AG04449 (cell line): Measurements from ENCODE around the gene KYAT1.

Experiments
- CTCF ChIA-PET: fragments of 350-600 bp; formaldehyde crosslinking; extraction: SDS; loops from one replicate; lab custom pipeline; 2021; ENCODE audit warnings: antibody characterized with exemption; lab: Yijun Ruan, JAX
- POLR2A ChIA-PET: fragments of 400-600, 350-600 bp; formaldehyde crosslinking; extraction: SDS; loops from one replicate; lab custom pipeline; 2020; ENCODE audit warnings: antibody characterized with exemption, inconsistent platforms; lab: Yijun Ruan, JAX
- DNase-seq: peaks from one replicate; pipeline ENCODE4 v3.0.0-alpha.2; 2010; ENCODE audit warnings: low read depth, low spot score
- H3K4me3 ChIP-seq: 2 replicates; pipeline ENCODE4 v1.5.1; 2011; ENCODE audit warnings: low read depth, mild to moderate bottlenecking, control low read depth, low read length
- TF ChIP-seq, protein P1 (sequence below): IDR thresholded peaks from one replicate; pipeline ENCODE4 v1.5.1; 2011; ENCODE audit warnings: mild to moderate bottlenecking, moderate library complexity, low read length, control low read depth, inconsistent platforms; ENCODE audit not compliant: insufficient read depth; ENCODE audit errors: missing control alignments

Gene KYAT1

DNA sequence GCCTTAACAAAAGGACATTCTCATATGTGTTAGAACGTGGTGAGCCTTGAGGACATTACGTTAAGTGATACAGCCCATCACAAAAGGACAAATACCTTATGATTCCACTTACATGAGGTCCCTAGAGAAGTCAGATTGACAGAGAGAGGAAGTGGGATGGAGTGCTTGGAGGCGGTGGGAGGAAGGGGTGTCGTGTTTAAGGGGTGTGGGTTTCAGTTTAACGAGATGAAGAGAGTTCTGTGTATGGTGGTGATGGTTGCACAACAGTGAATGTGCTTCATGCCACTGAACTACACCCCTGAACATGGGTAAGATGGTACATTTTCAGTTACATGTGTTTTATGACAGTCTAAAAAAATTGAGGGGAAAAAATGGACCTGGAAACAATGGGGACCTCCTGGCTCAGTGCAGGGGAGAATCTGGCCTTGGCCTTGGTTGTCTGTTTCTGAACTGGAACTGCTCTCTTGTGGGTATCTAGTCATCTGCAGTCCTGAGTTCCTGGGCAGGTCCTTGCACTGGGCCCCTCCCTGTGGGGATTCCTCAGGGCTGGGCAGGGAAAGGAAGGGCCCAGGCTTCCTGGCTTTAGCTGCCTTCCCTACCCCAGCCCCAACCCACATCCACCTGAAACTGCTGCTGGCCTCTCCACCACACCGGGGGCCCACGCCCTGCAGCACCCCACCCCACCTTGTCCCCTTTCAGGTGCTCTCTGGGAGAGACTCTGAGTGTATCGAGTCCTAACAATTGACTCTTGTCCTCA is 18.0 kb upstream of the KYAT1 start:
- no peak for DNase-seq
- CTCF ChIA-PET: interaction anchor here (0.8 to 1.6 kb wide), 2 partner anchors 10 to 29 kb away, joined by 4 read pairs; no protein-coding TSS in a partner anchor
- POLR2A ChIA-PET: no interaction called here
- TF ChIP-seq, protein P1, sequence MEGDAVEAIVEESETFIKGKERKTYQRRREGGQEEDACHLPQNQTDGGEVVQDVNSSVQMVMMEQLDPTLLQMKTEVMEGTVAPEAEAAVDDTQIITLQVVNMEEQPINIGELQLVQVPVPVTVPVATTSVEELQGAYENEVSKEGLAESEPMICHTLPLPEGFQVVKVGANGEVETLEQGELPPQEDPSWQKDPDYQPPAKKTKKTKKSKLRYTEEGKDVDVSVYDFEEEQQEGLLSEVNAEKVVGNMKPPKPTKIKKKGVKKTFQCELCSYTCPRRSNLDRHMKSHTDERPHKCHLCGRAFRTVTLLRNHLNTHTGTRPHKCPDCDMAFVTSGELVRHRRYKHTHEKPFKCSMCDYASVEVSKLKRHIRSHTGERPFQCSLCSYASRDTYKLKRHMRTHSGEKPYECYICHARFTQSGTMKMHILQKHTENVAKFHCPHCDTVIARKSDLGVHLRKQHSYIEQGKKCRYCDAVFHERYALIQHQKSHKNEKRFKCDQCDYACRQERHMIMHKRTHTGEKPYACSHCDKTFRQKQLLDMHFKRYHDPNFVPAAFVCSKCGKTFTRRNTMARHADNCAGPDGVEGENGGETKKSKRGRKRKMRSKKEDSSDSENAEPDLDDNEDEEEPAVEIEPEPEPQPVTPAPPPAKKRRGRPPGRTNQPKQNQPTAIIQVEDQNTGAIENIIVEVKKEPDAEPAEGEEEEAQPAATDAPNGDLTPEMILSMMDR: no peak
- no peak overlapping the region for H3K4me3 ChIP-seq

DNA sequence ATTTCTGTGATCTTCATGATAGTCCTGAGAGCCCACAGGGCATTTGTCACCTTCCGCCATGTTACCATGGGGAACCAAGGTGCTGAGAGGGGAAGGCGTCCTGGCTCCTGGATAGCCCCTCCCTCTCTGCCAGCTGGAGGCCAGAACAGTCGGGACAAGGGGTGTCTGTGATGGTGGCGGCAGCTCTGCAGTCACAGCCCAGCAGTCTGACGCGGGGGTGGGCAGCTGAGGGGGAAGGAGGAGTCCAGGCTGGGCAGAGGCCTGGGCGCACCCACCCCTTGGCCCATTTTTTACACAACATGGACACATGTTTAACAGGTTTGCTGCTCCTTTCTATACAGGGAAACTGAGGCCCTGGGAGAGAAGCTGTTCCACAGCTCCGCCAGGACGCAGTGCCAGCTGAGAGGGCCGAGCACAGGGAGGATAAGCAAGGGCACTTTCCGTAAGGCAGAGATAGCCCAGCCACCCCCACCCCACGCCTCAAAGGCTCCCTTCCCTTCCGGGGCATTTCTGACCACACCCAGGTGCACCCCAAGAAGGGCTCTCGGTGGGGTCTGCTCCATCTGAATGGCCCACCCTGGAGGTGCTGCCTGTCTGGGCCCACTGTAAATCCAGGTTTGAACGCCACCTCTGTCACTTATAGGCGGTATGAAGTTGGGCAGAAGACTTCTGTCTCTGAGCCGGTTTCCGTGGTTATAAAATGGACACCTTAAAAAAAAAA is 17.3 kb upstream of the KYAT1 start:
- TF ChIP-seq, protein P1: no peak
- ChIA-PET POLR2A (no interaction called here), CTCF (interaction anchor here (1.2 kb wide), 1 partner anchor 36 kb away, joined by 3 read pairs; no protein-coding TSS in a partner anchor)
- no peak for DNase-seq
- no peak overlapping the region for H3K4me3 ChIP-seq

DNA sequence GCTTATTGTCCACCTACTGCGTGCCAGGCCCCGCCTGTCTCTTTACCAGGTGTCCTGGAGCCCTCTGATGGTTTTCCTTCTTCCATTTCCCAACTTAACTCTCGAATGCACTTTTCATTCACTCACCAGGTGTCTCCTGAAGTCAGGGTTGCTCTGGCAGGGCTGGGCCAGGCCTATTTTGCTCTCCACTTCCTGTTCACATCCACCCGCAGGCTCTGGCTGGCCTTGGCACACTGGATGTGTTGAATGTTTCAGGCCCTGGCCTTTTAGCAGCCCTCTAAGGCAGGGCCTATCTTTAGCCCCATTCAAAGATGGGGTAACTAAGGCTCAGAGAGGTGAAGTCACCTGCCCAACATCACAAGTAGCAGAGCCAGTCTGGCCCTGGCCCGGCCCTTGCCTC is 16.6 kb upstream of the KYAT1 start:
- no peak overlapping the region for H3K4me3 ChIP-seq
- CTCF ChIA-PET: interaction anchor here (1.2 kb wide), 1 partner anchor 35 kb away, joined by 3 read pairs; no protein-coding TSS in a partner anchor
- DNase-seq: no peak
- POLR2A ChIA-PET: no interaction called here
- TF ChIP-seq, protein P1: no peak

GRCh38 chr9:128895556-128895955 is 13.8 kb upstream of the KYAT1 start:
- CTCF ChIA-PET: interaction anchor here (1.0 to 1.4 kb wide), 2 partner anchors 14 to 34 kb away, joined by 3 to 4 read pairs; no protein-coding TSS in a partner anchor
- DNase-seq: no peak
- TF ChIP-seq, protein P1: no peak
- POLR2A ChIA-PET: interaction anchor here (0.6 kb wide), 1 partner anchor 13 kb away, joined by 3 read pairs; no protein-coding TSS in a partner anchor
- no peak overlapping the region for H3K4me3 ChIP-seq

DNA sequence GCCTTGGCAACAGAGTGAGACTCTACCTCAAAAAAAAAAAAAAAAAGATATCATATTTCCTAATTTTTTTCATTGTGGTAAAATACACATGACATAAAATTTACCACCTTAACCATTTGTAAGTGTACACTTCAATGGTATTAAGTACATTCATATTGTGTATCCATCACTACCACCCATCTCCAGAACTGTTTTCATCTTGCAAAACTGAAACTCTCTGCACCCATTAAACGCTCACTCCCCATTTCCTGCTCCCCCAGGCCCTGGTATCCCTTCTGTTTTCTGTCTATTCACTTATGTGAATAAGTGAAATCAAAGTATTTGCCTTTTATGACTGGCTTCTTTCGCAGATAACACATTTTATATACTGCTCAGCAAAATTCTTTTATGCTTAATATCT is 13.0 kb upstream of the KYAT1 start:
- ChIA-PET CTCF (interaction anchor here (1.4 kb wide), 1 partner anchor 33 kb away, joined by 3 read pairs; no protein-coding TSS in a partner anchor), POLR2A (interaction anchor here (0.6 kb wide), 1 partner anchor 14 kb away, joined by 3 read pairs; no protein-coding TSS in a partner anchor)
- DNase-seq: no peak
- TF ChIP-seq, protein P1: no peak
- no peak overlapping the region for H3K4me3 ChIP-seq
